ENCODE measurements around the gene ARHGAP18. TPM values are rescaled to one million over a fixed set of nuclear protein-coding genes. Genes with fewer than 3 reads are reported as not detected.

ARHGAP18 gene
- total RNA-seq, 1 experiment from 2014 or later = 32.0 TPM

DNA sequence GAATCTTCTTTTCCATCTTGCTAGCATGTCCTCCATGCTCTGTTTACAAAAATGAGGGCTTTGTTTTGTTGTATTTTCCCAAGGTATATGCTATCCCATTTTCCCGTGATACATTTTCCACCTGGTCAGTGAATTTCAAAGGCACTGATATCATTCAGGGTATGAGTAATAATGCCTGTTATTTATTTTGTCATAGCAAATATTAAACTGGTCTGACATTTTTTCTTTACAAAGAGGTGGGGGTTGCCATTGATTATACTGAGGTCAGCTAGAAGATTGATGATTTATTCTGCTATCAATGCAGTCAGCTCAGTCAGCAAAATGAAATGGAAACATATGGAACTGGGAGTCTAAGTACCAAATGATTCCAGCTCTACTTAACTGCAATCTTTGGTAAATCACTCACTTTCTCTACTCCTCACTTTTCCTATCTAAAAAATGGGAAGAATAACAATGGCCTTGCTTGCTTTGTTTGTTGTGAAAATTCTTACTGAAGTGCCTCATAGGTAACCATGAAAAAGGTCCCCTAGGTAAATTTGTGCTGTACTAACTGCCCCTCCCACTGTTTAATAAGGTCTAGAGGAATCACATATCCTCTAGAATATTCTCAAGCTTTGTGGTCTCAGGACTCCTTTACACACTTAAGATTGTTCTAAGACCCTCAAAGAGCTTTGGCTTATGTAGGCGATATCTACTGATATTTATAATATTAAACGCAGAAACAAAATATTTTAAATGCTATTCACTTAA is 64.0 kb downstream of the ARHGAP18 start:
- peak overlapping the region; percentile 63; the same call in 1 of the 2 replicates for H3K27ac ChIP-seq
- peaks cover 54% of the 10 kb centered on the region for H3K4me1 ChIP-seq (replicated peaks)
- H3K9me3 ChIP-seq (replicated peaks) = no peaks in the 10 kb centered on the region
- no peaks in the 10 kb centered on the region for H3K27me3 ChIP-seq (replicated peaks)
- DNase-seq (ENCODE audit: low read depth in 1 of 2, low spot score in 2 of 2) = no peak
- 0 out of 2 replicates have a peak, but pooled peaks cover 2% of the 10 kb centered on the region for H3K36me3 ChIP-seq
- no peak overlapping the region for H3K4me3 ChIP-seq

DNA sequence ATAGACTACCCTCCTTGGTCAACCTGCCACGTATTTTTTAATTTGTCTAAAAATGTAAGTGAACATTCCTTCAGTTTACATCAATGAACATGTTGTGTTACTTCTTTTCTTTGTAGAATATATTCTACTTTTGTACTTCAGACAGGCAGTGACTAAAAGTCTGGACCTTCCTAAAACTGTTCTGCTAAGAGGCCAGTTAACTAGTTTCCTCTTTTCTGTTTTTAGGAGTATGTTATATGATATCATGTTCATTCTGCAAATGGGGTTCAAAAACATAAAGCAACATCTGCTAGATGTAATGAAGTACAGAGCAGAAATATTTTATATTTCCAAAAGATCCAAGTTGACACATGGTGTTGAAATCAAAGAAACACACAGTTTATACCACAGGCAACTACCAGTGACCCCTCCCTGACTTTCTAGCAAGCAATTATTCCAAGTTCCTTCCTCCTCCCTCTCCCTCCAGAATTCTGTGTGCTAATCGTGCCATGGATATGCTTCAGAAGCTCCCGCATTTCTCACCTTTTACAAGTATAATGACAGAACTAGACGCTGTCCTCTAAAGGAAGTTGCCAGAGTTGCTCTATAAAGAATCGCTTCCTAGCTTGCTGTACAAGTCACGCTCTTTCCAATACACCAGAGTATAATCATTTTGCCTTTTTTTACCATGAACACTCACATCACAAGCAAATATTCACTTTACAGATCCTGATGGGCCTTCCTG is 64.7 kb downstream of the ARHGAP18 start:
- Histone ChIP-seq H3K36me3 (0 out of 2 replicates have a peak, but pooled peaks cover 4% of the 10 kb centered on the region), H3K27me3 (replicated peaks) (no peaks in the 10 kb centered on the region), H3K4me3 (no peak overlapping the region), H3K4me1 (replicated peaks) (peaks cover 51% of the 10 kb centered on the region), H3K27ac (peak overlapping the region; percentile 63), H3K9me3 (replicated peaks) (no peaks in the 10 kb centered on the region)
- DNase-seq (ENCODE audit: low read depth in 1 of 2, low spot score in 2 of 2) = no peak

DNA sequence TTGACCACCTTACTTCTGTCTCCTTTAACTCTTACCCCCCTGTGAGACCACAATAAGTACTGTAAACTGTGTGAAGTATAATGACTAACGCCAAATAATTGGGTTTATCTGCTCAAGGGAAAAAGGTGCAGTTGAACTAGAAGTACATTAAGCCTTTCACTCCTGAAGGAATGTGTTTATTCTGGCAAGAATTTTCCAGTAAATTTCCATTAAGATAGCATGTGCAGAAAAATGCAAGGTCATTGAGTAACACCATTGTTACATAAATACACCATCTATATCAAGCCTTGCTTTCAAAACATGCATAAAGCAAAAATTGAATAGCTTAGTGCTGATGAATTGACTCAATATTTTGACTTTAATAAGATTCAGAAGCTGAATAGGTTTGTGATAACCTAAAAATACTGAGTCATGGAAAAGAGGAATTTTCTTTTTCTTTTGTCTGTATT is 65.4 kb downstream of the ARHGAP18 start:
- Histone ChIP-seq H3K27ac (peak overlapping the region; percentile 63), H3K4me1 (replicated peaks) (peaks cover 51% of the 10 kb centered on the region), H3K27me3 (replicated peaks) (no peaks in the 10 kb centered on the region), H3K36me3 (0 out of 2 replicates have a peak, but pooled peaks cover 4% of the 10 kb centered on the region), H3K4me3 (no peak overlapping the region), H3K9me3 (replicated peaks) (no peaks in the 10 kb centered on the region)
- DNase-seq (ENCODE audit: low read depth in 1 of 2, low spot score in 2 of 2) = peak in 1 of 2 experiments; percentile 68

DNA sequence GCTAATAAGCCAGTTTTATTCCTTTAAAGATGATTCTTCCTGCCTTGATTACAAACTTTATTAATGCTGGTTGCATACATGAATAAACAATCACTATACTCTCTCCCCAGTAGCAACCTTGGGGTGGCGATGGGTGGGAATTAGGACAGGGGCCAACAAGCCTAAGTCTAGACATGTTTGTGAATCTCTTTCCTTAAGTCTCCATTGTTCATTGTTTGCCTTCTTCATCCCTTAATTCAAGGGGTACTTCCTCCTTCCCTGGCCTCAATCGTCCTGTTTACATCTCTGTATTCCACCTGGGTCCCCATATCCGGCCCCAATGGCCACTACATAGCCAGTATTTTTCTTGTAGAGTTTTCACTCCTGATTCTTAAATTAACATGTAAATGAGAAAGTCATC is 66.0 kb downstream of the ARHGAP18 start:
- Histone ChIP-seq H3K27ac (peak overlapping the region; percentile 63), H3K4me3 (no peak overlapping the region), H3K27me3 (replicated peaks) (no peaks in the 10 kb centered on the region), H3K9me3 (replicated peaks) (no peaks in the 10 kb centered on the region), H3K36me3 (0 out of 2 replicates have a peak, but pooled peaks cover 4% of the 10 kb centered on the region), H3K4me1 (replicated peaks) (peaks cover 51% of the 10 kb centered on the region)
- no peak for DNase-seq (ENCODE audit: low read depth in 1 of 2, low spot score in 2 of 2)

DNA sequence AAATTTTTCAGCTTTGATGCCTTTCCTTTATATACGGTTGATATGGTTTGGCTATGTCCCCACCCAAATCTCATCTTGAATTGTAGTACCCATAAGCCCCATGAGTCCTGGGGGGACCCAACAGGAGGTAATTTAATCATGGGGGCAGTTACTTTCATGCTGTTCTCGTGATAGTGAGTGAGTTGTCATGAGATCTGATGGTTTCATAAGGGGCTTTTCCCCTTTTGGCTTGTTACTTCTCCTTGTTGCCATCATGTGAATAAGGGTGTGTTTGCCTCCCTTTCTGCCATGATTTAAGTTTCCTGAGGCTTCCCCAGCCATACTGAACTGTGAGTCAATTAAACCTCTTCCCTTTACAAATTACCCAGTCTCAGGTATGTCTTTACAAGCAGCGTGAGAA is 66.8 kb downstream of the ARHGAP18 start:
- 0 out of 2 replicates have a peak, but pooled peaks cover 4% of the 10 kb centered on the region for H3K36me3 ChIP-seq
- peaks cover 59% of the 10 kb centered on the region for H3K4me1 ChIP-seq (replicated peaks)
- no peak overlapping the region for H3K27ac ChIP-seq
- no peaks in the 10 kb centered on the region for H3K9me3 ChIP-seq (replicated peaks)
- DNase-seq (ENCODE audit: low read depth in 1 of 2, low spot score in 2 of 2) = no peak
- H3K4me3 ChIP-seq = no peak overlapping the region
- no peaks in the 10 kb centered on the region for H3K27me3 ChIP-seq (replicated peaks)

DNA sequence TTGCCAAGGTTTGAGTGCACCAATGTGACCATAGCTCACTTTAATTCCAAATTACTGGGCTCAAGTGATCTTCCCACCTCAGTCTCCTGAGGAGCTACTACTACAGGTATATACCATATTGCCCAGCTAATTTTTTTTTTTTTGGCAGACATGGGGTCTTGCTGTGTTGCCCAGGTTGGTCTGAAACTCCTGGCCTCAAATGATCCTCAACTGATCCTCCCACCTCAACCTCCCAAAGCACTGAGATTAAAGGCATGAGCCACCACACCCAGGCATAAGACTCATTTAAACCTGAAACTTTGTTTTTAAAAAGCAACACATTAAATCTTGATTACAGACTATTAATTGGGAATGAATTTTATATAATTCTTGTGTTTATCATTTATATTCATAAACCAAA is 67.7 kb downstream of the ARHGAP18 start:
- no peak overlapping the region for H3K27ac ChIP-seq
- no peaks in the 10 kb centered on the region for H3K9me3 ChIP-seq (replicated peaks)
- peaks cover 7% of the 10 kb centered on the region; the same call in 1 of the 2 replicates for H3K36me3 ChIP-seq
- DNase-seq (ENCODE audit: low read depth in 1 of 2, low spot score in 2 of 2) = no peak
- no peak overlapping the region for H3K4me3 ChIP-seq
- H3K4me1 ChIP-seq (replicated peaks) = peaks cover 67% of the 10 kb centered on the region
- no peaks in the 10 kb centered on the region for H3K27me3 ChIP-seq (replicated peaks)

DNA sequence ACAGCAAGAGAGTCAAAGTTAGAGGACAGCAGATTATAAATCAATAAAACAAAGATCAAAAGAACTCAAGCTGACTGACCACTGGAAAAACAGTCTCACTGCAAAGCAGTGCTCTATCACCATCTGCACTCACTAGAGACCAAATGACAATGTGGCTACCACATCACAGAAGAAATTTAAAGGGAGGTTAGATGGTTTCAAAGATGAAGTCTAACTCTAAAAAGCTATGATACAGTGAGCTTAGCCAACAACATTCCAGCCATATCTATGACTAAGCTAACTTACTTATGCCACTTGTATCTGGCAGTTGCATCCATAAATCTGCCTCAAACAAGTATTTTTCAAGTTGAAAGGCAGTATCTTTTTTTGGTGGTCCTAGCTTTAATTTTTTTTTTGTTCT is 68.6 kb downstream of the ARHGAP18 start:
- no peak overlapping the region; the same call in 1 of the 2 replicates for H3K27ac ChIP-seq
- DNase-seq (ENCODE audit: low read depth in 1 of 2, low spot score in 2 of 2) = no peak

DNA sequence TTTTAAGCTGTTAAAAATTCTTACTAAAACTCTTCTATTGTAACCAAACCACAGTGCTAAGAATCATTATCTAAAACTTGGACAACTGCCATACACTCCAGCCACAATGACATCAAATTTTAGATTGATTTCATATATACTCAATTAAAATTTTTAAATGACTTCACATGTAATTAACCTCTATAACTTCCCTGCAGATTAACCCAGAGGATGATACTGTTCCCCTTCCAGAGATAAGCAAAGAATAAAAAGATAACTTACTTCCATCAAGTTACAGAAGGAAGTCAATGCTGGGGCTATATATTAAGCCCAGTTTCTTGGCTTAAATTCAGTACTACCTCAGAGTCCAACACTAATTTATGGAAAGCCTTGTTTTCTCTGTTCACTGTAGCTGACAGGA is 71.3 kb downstream of the ARHGAP18 start:
- Histone ChIP-seq H3K27me3 (replicated peaks) (no peaks in the 10 kb centered on the region; the same call in 1 of the 2 replicates), H3K36me3 (peaks cover 26% of the 10 kb centered on the region), H3K9me3 (replicated peaks) (no peaks in the 10 kb centered on the region), H3K4me1 (replicated peaks) (peaks cover 37% of the 10 kb centered on the region), H3K27ac (peak overlapping the region; percentile 17), H3K4me3 (no peak overlapping the region)
- DNase-seq (ENCODE audit: low read depth in 1 of 2, low spot score in 2 of 2) = no peak

More for the DNA sequence above, 68.6 kb downstream of the ARHGAP18 start:
- Histone ChIP-seq H3K9me3 (replicated peaks) (no peaks in the 10 kb centered on the region), H3K36me3 (peaks cover 17% of the 10 kb centered on the region), H3K27me3 (replicated peaks) (no peaks in the 10 kb centered on the region), H3K4me3 (no peak overlapping the region), H3K4me1 (replicated peaks) (peaks cover 58% of the 10 kb centered on the region)

DNA sequence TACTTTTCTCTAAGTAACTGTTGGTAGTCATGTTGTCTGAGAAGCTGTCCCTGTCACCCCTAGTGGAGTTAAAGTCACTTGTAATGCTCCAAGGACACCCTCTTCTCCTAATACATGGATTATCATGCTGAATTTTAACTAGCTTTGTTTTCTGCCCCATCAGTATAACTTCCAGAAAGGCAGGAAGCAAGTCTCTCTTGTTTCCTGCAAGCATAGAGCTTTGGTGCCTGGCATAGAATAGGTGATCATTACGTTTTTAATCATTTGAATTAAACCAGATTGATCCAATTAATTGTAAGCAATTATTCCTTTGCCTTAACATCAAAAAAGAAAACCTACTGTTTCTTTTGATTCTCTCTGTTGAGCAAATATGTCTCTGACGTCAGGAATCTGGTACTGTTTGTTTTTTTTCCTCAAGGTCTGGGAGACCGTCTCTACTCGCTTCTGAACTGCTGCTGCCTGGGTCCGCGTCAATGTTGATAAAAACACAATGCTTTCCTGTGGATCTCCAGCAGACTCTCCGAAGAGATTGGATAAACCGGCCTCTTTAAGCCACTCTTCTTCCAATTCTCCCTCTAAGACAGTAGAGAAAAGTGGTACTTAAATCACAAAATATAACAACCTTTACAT is 71.8 kb downstream of the ARHGAP18 start:
- no peak overlapping the region for H3K4me3 ChIP-seq
- H3K27ac ChIP-seq = peak overlapping the region; percentile 17
- peak in 1 of 2 experiments; percentile 62 for DNase-seq (ENCODE audit: low read depth in 1 of 2, low spot score in 2 of 2)
- no peaks in the 10 kb centered on the region for H3K9me3 ChIP-seq (replicated peaks)
- no peaks in the 10 kb centered on the region; the same call in 1 of the 2 replicates for H3K27me3 ChIP-seq (replicated peaks)
- peaks cover 32% of the 10 kb centered on the region for H3K4me1 ChIP-seq (replicated peaks)
- peaks cover 30% of the 10 kb centered on the region for H3K36me3 ChIP-seq

DNA sequence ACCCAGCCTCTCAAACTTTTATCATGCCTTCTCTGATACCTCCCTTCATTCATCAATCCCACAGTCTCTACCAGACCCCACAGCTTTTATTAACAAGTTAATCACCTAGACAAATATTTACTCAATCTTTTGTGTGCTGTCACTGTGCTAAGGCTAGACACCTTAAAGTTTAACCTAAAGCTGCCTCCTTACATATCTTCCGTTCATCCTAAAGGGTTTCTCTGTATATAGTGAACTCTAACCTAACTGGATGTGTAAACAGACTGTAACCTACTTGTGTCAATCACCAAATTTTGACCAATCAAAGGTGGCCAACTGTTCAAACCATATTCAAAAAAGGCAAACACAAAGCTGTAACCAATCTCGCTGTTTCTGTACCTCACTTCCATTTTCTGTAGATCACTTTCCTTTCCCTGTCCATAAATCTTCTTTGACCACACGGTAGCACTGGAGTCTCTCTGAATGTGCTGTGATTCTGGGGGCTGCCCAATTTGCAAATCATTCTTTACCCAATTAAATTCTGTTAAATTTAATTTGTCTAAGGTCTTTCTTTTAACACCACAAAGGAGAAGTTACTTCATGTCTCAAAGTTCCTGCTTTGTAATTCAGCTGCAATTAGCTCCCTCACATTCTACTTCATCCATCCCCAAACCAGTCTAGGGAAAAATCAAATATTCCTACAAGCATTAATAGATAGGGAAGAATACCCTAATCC is 72.5 kb downstream of the ARHGAP18 start:
- H3K4me3 ChIP-seq = no peak overlapping the region
- H3K4me1 ChIP-seq (replicated peaks) = peaks cover 31% of the 10 kb centered on the region
- H3K9me3 ChIP-seq (replicated peaks) = no peaks in the 10 kb centered on the region
- H3K27me3 ChIP-seq (replicated peaks) = no peaks in the 10 kb centered on the region; the same call in 1 of the 2 replicates
- DNase-seq (ENCODE audit: low read depth in 1 of 2, low spot score in 2 of 2) = no peak
- H3K27ac ChIP-seq = peak overlapping the region; percentile 17
- H3K36me3 ChIP-seq = peaks cover 30% of the 10 kb centered on the region

DNA sequence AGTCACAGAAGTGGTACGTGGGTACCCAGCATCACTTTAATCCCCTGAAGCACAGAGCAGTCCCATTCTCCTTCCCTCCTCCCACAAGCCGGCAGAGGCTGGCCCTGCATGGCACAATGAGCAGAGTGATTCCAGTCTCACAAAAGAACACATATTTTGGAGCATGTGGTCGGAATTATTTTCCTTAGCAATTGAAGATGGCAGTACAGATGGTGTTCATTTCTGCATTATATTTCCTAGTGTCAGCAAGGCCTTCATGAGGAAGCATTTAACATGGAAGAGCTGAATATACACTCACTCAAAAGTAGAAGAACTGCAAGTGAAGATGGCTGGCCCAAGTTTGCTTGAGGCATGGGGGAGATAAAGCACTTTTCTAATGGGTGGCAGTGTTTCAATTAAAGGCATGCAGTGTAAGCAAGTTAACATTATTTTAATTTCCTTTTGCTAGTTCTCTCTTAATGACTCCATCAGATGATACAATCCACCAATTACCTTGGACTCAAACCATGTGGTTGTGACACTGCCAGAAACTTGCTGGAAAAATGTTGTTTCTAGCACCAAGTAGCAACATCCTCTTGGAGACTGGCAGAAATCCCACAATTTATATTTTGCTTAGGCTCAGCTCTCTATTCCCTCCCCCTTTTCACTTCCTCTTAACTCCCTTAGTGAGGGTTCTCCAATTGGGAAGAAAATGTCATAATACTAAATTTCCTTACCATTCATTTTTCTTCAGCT is 74.4 kb downstream of the ARHGAP18 start:
- peaks cover 26% of the 10 kb centered on the region for H3K36me3 ChIP-seq
- H3K27ac ChIP-seq = no peak overlapping the region
- no peaks in the 10 kb centered on the region; the same call in 1 of the 2 replicates for H3K27me3 ChIP-seq (replicated peaks)
- no peaks in the 10 kb centered on the region for H3K9me3 ChIP-seq (replicated peaks)
- H3K4me1 ChIP-seq (replicated peaks) = peaks cover 22% of the 10 kb centered on the region
- no peak for DNase-seq (ENCODE audit: low read depth in 1 of 2, low spot score in 2 of 2)
- no peak overlapping the region for H3K4me3 ChIP-seq

DNA sequence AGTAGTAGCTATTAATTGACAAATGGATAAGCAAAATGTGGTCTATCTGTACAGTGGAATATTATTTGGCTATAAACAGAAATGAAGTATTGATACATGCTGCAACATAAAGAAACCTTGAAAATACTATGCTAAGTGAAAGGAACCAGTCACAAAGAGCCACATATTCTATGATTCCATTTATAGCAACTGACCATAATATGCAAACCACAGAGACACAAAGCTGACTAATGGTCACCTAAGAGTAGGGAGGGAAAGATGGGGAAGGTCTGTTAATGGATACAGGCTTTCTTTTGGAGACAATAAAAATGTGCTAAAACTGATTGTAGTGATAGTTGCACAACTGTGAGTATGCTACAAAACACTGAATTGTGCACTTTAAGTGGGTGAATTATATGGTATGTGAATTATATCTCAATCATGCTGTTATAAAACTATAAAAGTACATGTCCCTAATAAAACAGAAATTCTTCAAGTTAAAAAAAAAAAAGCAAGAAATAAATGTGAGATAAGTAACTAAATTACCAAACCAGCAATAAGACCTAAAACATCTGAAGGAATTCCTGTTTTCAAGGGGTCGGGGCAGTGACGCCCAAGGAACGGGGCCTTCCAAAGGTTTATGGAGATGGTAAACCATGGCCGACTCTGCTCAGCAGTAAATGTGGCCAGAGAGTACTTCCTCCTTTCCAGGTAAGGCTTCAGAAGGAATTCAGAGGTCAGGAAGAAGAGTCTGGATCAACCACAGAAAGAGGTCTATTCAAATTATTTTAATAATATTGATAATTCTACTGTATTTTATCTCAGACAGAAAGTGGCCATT is 75.4 kb downstream of the ARHGAP18 start:
- no peak for DNase-seq (ENCODE audit: low read depth in 1 of 2, low spot score in 2 of 2)
- Histone ChIP-seq H3K27me3 (replicated peaks) (no peaks in the 10 kb centered on the region; the same call in 1 of the 2 replicates), H3K9me3 (replicated peaks) (no peaks in the 10 kb centered on the region), H3K36me3 (peaks cover 26% of the 10 kb centered on the region), H3K27ac (no peak overlapping the region), H3K4me1 (replicated peaks) (peaks cover 22% of the 10 kb centered on the region), H3K4me3 (no peak overlapping the region)

All from SJSA1 (cell line).